G401.6 (cell line): ENCODE data around the gene MRPL22.
"Not testable (repeated sequence)": the region's sequence is repeated elsewhere in the genome, so short reads cannot be mapped to it uniquely, and the experiment has no call there.

Experiments
- FAIRE-seq: peaks from 2 replicates; lab custom pipeline; 2012; peaks lifted over from hg19 to GRCh38; lab: Jason Lieb, UNC

The MRPL22 gene

DNA sequence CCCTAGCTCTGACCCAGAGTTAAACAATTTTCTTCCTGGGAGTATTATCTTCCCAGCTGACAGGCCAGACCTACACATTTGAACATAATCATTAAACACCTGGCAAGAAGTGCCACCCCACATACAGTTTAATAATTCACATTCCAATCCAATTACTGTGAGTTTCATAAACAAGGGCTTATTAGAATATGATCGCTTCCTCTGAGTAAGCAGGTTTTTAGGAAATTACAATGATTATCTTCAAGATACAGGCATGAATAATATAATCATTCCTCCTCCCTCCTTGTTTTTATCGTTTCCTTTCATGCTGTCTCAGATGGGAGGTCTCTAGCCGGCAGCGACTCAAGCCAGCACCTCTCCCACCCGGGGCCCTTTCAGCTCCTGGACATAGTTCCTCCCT, 56.9 kb downstream of the MRPL22 start:
- no peak for FAIRE-seq

DNA sequence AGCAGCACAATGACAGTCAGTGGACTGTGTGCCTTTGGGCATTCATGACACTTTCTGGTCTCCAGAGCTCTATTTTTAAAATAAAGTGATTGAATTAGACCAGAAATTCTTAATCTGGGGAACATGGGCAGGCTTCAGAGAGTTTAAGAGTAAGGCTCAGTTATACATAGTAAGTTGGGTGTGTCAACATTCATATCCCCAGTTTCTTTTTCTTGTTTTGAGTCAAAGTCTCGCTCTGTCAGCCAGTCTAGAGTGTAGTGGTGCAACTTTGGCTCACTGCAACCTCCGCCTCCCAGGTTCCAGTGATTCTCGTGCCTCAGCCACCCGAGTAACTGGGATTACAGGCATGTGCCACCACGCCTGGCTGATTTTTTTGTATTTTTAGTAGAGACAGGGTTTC, 59.0 kb downstream of the MRPL22 start:
- no peak for FAIRE-seq

DNA sequence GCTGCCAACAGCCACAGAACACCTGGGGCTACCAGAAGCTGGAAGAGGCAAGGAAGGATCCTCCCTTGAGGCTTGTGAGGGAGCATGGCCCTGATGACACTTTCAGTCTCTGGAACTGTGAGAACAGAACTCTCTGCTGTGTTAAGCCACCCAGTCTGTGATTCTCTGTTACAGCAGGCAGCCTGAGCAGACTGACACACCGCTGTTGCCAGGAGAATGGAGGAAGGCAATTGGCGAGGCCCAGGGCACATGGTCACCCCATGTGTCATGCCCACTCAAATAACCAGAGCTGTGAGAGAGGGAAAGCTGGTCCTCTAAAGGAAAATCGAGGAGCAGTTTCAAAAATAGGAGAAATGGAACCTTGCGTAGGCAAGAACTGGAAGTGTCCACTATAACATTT, 60.6 kb downstream of the MRPL22 start:
- FAIRE-seq = no peak

DNA sequence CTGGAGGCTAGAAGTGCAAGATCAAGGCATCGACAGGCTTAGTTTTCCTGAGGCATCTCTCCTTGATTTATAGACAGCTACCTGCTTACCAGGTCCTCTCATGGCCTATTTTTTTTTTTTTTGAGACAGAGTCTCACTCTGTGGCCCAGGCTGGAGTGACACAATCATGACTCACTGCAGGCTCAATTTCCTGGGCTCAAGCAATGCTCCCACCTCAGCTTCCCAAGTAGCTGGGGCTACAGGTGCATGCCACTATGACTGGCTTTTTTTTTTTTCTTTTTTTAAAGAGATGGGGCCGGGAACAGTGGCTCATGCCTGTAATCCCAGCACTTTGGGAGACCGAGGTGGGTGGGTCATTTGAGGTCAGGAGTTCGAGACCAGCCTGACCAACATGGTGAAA, 61.8 kb downstream of the MRPL22 start:
- not testable (repeated sequence) for FAIRE-seq

DNA sequence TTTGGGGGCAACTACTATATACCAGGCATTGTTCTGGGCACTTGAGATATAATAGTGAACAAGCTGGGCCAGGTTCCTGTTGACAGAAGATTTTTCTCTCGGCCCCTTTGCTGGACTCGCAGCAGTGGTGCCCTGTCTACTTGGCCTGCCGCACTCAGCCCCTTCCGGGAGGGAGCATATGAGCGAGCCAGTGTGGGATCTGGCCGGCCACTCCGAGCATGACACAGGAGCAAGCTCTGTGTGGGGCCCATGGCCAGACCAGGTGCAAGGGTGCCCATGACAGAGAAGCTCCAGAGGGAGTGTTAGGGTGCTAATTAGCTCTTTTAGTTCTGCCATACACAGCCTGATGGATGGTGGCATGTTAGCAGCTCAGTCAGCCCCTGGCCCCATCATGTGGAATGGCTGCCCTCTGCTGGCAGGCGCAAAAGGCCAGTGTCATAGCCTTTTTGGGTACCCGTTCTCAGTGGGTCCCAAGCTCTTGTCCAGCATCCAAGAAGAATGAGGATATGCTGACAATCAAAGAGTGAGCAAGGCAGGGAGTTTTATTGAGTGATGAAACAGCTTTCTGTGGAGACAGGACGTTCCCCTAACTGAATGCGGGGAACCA, 63.4 kb downstream of the MRPL22 start:
- FAIRE-seq = no peak

DNA sequence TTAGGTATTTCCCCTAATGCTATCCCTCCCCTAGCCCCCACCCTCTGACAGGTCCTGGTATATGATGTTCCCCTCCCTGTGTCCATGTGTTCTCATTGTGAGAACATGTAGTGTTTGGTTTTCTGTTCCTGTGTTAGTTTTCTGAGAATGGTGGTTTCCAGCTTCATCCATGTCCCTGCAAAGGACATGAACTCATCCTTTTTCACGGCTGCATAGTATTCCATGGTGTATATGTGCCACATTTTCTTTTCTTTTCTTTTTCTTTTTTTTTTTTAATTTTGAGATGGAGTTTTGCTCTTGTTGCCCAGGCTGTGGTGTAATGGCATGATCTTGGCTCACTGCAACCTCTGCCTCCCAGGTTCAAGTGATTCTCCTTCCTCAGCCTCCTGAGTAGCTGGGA, 65.4 kb downstream of the MRPL22 start:
- not testable (repeated sequence) for FAIRE-seq

GRCh38 chr5:155008669-155009068, 67.8 kb downstream of the MRPL22 start:
- no peak for FAIRE-seq

DNA sequence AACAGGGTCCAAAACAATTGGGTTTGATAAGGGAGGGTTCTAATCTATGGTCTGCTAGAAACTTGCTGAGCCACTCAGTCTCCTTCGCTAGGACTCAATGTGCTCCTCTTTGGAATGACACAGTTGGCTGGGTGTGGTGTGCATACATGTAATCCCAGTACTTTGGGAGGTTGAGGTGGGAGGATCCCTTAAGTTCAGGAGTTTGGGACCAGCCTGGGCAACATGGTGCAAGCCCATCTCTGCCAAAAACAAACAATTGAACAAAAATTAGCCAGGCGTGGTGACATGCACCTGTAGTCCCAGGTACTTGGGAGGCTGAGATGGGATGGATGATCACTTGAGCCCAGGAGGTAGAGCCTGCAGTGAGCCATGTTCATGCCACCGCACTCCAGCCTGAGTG, 70.0 kb downstream of the MRPL22 start:
- no peak for FAIRE-seq

DNA sequence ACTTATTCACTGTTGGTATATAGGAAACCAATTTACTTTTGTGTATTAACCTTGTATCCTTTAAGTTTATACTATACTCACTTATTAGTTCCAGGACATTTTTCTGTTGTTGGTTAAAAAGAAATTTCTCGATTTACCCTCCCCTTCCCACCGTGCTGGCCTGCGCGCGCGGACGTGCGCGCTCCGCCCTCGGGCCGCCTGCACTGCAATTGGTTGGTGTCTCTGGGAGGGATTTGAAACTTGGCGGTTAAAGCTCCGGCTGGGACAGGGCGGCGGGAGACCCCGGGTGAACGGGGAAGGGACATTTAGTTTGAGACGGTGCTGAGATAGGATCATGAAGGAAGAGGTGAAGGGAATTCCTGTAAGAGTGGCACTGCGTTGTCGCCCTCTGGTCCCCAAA, 72.7 kb downstream of the MRPL22 start, which contains the start of gene KIF4B:
KIF4B (plus strand) TSS at position 230 of the 400 bp plus-strand sequence; CDS start at position 335, 105 bp downstream.
- no peak for FAIRE-seq

DNA sequence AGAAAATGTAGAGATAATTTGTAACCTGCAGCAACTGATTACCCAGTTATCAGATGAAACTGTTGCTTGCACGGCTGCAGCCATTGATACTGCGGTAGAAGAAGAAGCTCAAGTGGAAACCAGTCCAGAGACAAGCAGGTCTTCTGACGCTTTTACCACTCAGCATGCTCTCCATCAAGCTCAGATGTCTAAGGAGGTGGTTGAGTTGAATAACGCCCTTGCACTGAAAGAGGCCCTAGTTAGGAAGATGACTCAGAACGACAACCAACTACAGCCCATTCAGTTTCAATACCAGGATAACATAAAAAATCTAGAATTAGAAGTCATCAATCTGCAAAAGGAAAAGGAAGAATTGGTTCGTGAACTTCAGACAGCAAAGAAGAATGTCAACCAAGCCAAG, 74.4 kb downstream of the MRPL22 start:
- FAIRE-seq = no peak

DNA sequence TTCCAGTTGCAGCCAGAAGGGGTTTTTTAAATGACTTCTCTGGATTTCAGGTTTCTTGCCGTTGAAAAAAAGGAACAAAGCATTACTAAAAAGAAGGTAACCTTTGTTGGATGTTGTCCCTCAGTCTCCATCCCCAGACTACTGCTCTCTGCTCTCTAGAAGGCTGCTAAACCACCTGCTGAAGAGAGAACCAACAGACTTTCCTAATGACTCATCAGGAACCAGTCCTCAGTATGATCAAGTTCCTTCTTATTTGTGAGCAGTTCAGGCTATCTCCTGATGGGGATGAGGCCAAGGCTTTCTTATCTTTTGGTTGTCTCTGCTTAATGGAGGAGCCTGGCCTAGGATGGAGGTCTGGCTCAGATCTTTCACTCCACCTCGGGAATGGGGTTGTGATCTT, 76.7 kb downstream of the MRPL22 start:
- FAIRE-seq = no peak
